Keratinocyte (primary cell): ENCODE results near the gene UBR3.

ENCODE experiments used
- EZH2 ChIP-seq: IDR thresholded peaks from one replicate; pipeline ENCODE4 v1.6.1; 2012; ENCODE audit warnings: inconsistent platforms, mild to moderate bottlenecking, low read length, moderate library complexity
- TF ChIP-seq, protein P1 (sequence below), 3 experiments: IDR thresholded peaks in 1 of 3; conservative IDR thresholded peaks in 1 of 3; optimal IDR thresholded peaks in 1 of 3; 2 replicates in 2 of 3; 3 replicates in 1 of 3; pipeline versions ENCODE3 to v1.5.1; 2011; ENCODE audit warnings: low read length in 3 of 3, mild to moderate bottlenecking in 3 of 3, moderate library complexity in 2 of 3, control low read depth in 1 of 3, inconsistent platforms in 1 of 3; ENCODE audit not compliant: insufficient read depth in 2 of 3; ENCODE audit errors: extremely low read depth in 1 of 3

DNA sequence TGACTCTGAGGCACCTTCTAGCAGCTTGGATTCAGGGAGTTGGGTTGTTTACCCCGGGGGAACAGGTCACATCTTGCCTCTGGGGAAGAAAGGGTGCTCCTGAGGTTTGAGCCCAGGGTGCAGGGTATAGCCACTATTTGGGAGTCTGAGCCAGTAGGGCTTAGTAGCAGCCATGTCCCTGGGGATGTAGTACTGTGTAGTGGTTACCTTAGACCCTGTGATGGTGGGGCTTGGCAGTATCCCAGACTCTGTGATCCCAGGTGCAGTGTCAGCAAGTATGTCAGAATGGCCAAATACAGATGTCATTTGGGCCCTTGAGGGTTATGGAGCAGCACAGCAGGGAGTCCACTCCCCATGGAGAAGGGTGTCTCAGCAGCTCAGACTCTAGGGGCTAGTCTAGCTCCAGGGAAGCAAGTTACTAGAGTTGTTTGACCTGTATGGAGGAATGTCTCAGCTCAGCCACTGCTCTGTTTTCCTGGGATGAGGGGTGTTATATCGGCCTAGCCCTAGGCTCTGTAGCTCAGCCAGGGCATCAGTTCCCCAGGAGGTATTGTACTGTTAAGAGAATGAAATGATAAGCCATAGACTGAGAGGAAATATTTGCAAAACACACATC is 151.3 kb downstream of the UBR3 start:
- TF ChIP-seq, protein P1, sequence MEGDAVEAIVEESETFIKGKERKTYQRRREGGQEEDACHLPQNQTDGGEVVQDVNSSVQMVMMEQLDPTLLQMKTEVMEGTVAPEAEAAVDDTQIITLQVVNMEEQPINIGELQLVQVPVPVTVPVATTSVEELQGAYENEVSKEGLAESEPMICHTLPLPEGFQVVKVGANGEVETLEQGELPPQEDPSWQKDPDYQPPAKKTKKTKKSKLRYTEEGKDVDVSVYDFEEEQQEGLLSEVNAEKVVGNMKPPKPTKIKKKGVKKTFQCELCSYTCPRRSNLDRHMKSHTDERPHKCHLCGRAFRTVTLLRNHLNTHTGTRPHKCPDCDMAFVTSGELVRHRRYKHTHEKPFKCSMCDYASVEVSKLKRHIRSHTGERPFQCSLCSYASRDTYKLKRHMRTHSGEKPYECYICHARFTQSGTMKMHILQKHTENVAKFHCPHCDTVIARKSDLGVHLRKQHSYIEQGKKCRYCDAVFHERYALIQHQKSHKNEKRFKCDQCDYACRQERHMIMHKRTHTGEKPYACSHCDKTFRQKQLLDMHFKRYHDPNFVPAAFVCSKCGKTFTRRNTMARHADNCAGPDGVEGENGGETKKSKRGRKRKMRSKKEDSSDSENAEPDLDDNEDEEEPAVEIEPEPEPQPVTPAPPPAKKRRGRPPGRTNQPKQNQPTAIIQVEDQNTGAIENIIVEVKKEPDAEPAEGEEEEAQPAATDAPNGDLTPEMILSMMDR (optimal IDR thresholded peaks at IDR 0.05 in 1 of 3, IDR thresholded peaks at IDR 0.05 in 1 of 3, conservative IDR thresholded peaks at IDR 0.05 in 1 of 3; ENCODE audit: extremely low read depth in 1 of 3, insufficient read depth in 2 of 3, low read length in 3 of 3) = no peak
- TF ChIP-seq EZH2 = no peak
